Measurements from ENCODE around the gene NEK10.

- TF ChIP-seq CTCF (IDR thresholded peaks at IDR 0.05; ENCODE audit: low read length) (no peak), EZH2phosphoT487 (IDR thresholded peaks at IDR 0.05; ENCODE audit: low read length) (no peak)
These were observed 203.9 kb downstream of the NEK10 start for GRCh38 chr3:27165321-27165721.

Measured in MM.1S (cell line).